ENCODE measurements around the gene CREB1.
A peak's percentile ranks its signal among the peaks of the same experiment; 100 is the strongest.

Gene CREB1

DNA sequence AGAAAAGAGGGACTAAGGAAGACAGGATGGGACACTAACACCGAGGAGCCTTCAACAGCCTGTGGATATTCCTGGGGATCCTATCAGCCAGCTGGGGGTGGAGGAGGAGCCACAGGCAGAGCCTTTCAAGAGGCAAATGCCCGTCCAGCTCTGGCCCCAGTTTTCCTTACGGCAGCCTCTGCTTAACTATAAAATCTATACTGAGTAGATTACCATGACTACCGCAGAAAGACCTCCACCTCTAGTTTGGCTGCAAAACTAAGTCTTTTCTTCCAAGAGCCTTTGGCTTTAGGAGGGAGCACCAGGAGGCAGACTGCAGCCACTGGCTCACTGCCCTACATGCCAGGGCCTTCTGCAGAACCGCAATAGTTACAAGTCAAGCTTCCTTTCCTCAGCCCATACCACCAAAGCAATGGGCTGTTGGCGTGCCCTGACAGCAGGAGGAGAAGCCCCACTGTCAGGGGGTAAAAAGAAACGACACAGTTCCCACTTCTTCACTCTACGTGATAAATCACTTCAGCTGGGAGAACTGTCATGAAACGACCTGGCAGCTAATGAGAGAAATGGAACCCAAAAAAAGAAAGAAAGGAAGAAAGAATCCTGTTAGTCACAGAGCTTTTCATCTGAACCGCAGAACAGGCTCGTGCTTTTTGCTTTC lies 25.1 kb upstream of the CREB1 start:
- DNase-seq (ENCODE audit: low read depth), result peak; percentile 59

DNA sequence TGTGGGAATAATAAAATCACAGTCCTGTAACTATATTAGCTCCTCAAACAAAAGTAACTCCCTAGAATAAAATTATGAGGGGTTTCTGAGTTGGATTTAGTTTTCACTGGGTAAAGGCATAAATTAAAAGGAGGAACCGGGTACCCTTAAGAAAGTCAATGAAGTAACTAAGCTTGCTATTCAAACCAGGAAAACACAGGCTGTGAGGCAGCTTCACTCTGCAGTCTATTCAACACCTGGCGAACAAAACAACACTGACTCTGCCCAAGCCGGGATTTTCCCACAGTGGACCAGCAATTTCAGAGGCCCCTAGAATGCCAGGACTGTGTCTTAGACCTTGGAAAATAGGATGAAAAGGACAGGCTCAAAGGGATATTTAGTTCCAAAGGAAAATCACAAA lies 24.6 kb upstream of the CREB1 start:
- DNase-seq (ENCODE audit: low read depth), result no peak

DNA sequence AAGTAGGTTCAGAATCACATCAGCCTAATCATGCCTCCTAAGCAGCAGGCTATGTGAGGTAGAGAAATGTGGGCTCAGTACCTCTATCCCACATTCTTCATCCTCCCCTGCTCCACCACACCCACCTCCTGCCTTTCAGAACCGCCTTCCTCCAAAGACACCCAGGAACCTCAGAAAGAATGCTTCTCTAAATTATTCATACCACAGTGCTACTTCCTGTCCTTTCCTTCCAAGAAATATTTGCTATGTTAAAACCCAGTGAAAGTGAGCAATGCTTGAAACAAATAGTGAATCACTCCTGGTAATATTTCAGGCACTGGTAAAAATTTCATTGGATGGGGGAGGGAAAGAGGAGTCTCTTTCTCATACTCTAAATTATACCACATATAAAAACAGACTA lies 24.0 kb upstream of the CREB1 start:
- peak; percentile 85 for DNase-seq (ENCODE audit: low read depth)

DNA sequence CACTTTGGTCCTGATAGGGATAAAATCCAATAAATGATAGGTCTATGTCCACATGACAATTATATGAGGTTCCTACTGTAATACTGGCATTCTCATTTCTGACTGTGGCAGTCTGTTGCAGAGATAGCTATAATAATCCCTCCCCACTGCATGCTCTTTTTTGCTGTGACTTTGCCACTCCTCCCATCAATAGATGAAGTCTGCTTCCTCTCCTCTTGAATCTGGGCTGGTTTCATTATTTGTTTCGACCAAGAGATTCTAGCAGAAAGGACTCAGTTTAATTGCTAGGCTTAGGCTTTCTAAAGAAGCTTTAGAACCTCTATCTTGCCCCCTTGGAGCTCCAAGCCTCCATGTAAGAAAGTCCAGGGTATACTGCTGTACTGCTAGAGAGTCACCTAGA lies 23.3 kb upstream of the CREB1 start:
- no peak for DNase-seq (ENCODE audit: low read depth)

DNA sequence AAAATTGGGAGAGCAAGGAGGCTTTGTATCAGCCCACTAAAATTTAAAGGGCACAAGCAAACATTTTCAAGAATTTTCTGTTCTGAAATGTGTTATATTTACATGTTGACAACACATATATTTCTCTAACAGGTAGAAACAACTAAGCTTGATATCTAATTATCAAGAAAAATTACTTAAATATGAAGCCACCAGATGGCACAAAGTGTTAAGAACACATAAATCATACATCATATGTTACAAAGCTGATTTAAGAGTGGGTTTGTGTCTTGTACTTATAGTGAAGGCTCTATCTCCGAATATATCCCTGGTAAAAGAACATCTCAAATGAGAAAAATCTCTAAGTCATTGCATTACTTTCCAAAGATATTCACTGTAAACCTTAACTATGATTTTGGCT lies 19.6 kb upstream of the CREB1 start:
- DNase-seq (ENCODE audit: low read depth), result no peak

GRCh38 chr2:207511851-207512250 lies 17.9 kb upstream of the CREB1 start:
- no peak for DNase-seq (ENCODE audit: low read depth)

GRCh38 chr2:207512356-207512755 lies 17.4 kb upstream of the CREB1 start:
- DNase-seq (ENCODE audit: low read depth), result no peak

- peak; percentile 100 for DNase-seq (ENCODE audit: low read depth)
These were observed 16.1 kb upstream of the CREB1 start for GRCh38 chr2:207513551-207514257.

DNA sequence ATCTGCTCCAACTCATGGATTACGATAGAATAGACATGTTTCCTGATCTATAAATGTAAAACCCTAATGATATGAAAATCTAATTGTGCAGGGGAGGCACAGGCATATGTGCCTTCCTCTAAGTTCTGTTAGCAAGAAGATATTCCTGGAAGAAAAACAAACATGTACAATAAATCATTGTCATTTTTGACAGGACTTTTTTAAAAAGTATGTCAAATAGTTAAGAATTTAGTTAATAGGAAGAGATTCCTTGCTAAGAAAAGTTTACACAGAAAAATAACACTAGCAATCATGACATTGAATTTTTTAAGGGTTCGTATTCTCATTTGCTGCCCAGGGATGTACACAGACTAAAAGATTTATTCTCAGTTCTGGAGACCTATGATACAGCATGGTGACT lies 15.3 kb upstream of the CREB1 start:
- no peak for DNase-seq (ENCODE audit: low read depth)

- DNase-seq (ENCODE audit: low read depth), result no peak
These were observed 14.1 kb upstream of the CREB1 start for GRCh38 chr2:207515671-207516070.

- peak; percentile 80 for DNase-seq (ENCODE audit: low read depth)
These were observed 13.6 kb upstream of the CREB1 start for GRCh38 chr2:207516206-207516605.

- no peak for DNase-seq (ENCODE audit: low read depth)
These were observed 6.8 kb upstream of the CREB1 start for GRCh38 chr2:207523005-207523404.

GRCh38 chr2:207525296-207525695 lies 4.5 kb upstream of the CREB1 start:
- no peak for DNase-seq (ENCODE audit: low read depth)

DNA sequence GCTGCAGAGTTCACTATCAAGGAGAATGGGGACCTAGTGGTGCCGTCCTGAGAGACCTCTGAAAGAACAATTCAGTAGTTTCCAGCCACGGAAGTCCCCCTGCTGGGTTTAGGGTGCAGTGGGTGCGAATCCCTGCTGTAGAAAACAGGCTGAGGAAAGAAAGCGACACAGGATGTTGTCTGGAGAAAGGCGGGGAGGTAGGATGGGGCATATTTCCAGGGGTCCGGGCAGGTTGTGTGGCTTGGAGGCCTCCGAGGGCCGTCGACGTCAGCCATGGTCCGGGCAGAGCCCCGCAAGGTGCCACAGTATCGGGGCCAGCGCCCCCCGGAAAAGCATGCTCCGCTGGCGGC lies 807 bp upstream of the CREB1 start:
- DNase-seq (ENCODE audit: low read depth), result no peak

- DNase-seq (ENCODE audit: low read depth), result no peak
These were observed 634 bp downstream of the CREB1 start for GRCh38 chr2:207530160-207531031.

GRCh38 chr2:207531032-207531952 lies 1.5 kb downstream of the CREB1 start:
- DNase-seq (ENCODE audit: low read depth), result no peak

DNA sequence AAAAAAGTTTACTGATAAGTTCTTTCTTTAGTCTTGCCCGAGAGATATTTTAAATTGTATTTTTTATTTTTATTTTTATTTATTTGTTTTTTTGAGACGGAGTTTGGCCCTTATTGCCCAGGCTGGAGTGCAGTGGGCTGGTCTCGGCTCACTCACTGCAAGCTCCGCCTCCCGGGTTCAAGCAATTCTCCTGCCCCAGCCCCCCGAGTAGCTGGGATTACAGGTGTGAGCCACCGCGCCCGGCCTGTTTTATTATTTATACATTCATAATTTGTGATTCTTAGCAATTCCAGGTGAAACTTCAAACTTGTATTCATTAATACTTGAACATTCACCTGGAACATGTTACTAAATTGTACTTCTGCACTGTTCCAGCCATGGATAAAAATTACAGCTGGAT lies 2.9 kb downstream of the CREB1 start:
- DNase-seq (ENCODE audit: low read depth), result no peak

DNA sequence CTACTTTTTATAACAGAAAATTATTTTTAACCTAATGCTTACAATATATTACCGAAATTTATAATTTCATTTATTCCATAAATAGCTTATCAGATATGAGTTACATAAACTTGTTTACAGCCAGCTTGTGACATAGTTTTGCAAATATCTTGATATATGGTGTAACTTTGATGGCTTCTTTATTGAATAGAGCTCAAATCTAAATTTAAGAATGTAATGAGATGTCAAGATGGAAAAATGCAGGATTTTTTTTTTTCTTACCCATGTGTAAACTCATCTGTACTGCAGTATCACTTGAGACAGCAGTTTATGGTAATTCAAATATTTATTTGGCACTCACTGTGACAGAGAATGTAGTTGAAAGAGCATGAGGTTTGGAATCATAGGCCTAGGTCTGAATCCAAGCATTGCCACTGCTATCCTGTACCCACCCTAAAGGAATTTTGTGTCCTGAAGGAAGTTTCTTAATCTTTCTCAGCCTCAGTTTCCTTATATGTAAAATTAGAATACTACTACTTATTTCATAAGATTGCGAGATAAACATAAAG lies 3.8 kb downstream of the CREB1 start:
- DNase-seq (ENCODE audit: low read depth), result no peak

- no peak for DNase-seq (ENCODE audit: low read depth)
These were observed 4.7 kb downstream of the CREB1 start for GRCh38 chr2:207534417-207534816.

DNA sequence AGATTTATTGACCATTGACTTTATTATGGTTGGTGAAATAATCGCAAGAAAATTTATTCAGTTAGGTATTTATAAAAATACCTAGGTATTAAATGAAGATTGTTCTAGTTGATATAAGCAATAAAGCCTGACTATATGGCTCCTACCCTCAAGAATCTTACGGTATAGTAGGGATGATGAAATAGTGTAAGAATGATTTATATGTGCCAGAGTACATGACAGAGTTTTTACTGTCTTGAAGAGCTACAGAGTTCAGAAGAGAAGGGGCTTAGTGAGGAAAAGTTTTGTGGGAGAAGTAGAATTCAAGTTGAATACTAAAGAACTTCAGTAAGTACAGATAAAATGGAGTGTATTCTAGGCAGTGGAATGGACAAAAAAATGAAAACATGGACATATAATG lies 9.7 kb downstream of the CREB1 start:
- DNase-seq (ENCODE audit: low read depth), result no peak

DNA sequence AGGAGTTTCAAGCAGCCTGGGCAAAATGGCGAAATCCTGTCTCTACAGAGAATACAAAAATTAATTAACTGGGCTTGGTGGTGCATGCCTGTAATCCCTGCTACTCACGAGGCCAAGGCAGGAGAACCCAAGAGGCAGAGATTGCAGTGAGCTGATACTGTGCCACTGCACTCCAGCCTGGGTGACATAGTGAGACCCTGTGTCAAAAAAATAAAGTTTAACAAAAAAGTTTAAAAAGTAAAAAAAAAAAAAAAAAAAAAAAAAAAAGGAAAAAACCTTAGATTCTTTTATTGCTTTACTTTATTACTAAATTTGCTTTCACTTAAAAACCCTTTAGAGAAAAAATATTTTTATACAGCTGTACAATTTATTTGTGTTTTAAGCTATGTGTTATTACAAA lies 10.7 kb downstream of the CREB1 start:
- no peak for DNase-seq (ENCODE audit: low read depth)

GRCh38 chr2:207541933-207542332 lies 12.2 kb downstream of the CREB1 start:
- no peak for DNase-seq (ENCODE audit: low read depth)

Measured in GM04503 (cell line).